ENCODE measurements around the gene THAP7.

GRCh38 chr22:20967697-20968211, 34.2 kb downstream of the THAP7 start:
- TF ChIP-seq POLR2A (IDR thresholded peaks at IDR 0.05) (no peak), CTCF (IDR thresholded peaks at IDR 0.05) (no peak), POLR2AphosphoS5 (IDR thresholded peaks at IDR 0.05) (no peak), EP300 (IDR thresholded peaks at IDR 0.05) (no peak)
